Glomerular endothelial cell (primary cell): ENCODE results near the gene RALGPS1. TPM values are rescaled to one million over a fixed set of nuclear protein-coding genes. Genes with fewer than 3 reads are reported as not detected.
A peak's percentile ranks its signal among the peaks of the same experiment; 100 is the strongest.

ENCODE experiments used
- DNase-seq: peaks from one replicate; pipeline ENCODE4 v3.0.0-alpha.2; 2011; ENCODE audit warnings: low read depth, low spot score; ENCODE audit errors: extremely low read depth
- total RNA-seq: library from RNA; depleted of rRNA; stranded (reverse); fragments of >200 nt; gene quantifications from 2 replicates; pipeline ENCODE4 v1.2.3, GENCODE V29; 2015

RALGPS1 gene
- total RNA-seq, 1 donor from 2014 or later, result 7.2 TPM

DNA sequence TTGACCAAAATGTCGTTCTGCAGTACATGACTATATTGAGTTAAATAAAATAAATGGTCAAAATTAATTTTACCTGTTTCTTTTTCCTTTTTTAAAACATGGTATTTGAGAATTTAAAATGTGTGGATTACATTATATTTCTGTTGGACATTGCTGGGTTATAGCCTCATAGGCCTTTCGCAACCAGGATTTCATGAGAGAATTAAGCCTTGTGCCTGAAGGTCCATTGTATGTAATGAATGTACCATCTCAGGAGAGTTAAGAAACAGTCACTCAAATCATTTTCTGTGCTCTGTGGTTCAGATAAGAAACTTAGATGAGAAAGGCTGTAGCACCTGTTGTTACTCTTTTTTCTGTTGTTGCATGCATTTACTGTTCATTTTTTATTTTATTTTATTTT is 104.4 kb downstream of the RALGPS1 start:
- DNase-seq, result no peak

DNA sequence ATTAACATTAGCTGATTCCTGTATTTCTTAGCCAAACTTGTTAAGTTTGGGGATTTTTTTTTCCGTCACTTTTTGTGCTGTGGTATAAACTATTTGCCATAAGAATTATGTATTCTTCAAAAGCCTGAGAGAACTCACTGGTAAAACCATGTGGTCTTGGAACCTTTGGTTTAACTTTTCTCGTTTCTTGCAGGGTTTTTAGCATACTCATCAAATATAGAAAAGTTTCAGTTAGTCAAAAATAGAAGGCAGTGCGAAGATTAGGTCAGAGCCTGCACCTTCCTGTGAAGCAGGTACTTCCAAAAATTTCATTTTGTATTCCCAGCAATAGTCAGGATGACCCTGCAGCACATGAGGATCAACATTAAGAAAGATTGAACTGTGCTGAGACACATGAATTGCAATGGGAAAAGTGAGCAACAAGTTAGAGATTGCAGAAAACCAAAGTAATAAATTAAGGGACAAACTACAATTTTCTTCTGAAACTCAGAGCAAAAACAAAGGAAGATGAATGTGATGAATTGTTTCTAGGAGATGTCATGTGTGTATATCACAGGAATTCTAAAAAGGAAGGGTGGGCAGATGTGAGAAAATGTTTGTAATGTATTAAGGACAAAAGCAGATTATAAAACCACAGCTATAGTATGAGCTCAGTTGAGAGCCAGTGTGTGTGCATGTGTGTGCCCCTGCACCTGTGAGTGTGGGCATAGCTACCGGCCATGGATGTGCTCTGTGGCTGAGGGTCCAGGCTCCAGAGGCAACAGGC is 105.6 kb downstream of the RALGPS1 start:
- no peak for DNase-seq

DNA sequence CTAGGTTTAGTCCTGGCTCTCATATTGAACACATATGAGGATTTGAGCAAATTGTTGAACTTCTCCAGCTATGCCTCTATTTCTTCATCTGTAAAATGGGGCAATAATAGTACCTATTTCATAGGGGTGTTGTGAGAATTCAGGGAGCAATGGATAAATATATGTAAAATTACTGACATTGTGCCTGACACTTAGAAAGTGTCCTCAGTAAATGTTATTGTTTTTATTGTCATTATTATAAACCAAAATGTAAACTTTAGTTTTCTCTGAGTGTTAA is 106.2 kb downstream of the RALGPS1 start:
- DNase-seq, result no peak

DNA sequence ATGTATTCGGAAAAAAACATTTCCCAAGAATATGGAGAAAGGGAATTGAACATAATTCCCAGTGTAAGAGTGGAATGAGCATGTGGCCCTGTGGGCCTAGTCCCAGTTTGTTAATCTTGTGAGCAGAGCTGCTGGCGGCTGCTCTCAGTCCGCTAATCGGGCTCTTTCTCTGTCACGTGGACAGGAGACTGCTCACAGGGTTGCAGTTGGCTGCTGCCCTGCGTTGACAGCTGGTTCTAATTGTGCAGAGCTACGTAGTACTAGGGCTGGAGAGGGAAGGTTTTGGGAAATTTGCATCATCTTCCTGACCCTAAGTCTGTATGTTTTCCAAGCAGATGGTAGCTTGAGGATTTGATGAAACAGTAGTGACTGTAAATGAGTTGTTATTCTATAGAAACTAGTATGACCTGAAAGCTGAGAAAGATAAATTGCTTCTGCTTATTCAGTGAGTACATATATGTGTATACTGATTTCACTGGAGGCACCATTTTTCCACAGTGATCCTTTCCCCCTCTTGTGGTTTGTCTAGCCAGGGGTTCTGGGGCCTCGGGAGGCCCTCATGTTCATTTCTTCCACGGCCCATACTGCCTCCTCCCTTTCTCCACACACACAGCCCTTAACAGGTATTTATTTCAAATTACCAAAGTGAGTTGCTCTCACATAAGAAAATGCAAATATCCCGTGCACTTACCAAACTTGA is 107.2 kb downstream of the RALGPS1 start:
- DNase-seq, result no peak

DNA sequence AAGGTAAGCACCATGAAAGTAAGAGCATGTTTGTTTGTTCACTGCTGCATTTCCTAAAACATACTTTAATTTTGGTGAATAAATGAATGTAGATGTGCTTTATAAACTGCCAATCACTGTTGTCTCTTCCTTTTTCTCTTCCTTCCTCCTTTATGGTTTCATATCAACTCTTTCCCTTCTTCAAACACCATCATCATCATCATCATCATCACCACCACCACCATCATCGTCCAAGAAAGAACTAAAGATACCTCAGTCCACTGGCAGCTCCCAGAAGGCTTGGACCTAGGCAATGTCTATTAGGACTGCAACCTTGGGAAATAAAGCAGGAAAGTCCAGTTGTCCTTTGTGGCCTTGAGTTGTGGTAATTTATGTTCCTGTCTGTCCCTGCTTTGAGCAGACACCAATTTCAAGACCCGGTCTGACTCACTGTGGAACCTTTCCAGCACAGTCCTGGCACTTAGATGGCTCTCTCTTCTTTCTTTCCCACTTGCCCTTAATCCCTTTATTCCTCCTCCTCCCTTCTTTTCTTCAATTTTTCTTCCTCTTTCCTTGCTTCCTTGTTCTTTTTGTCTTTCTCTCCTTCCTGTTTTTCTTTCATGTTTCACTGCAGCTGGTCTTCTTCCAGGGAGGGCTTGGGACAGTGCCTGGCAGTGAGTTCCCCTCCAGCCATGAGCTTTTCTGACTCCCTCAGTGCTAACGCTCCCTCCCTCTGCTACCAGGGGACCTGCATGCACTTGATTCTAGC is 108.5 kb downstream of the RALGPS1 start:
- no peak for DNase-seq

DNA sequence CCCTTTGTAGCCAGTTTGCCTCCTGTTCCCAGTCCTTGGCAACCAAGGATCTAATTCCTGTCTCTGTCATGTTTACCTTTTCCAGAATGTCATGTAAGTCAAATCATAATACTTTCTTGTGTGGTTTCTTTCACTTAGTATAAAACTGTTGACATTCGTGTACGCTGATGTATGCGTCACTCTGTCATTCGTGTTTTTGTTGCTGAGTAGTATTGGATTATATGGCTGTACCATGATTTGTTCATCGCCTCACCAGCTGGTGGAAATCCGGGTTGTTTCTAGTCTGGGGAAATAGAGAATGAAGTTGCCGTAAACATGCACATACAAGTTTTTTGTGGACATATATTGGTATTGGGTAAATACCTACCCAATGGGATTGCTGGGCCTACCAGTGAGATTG is 110.5 kb downstream of the RALGPS1 start:
- DNase-seq, result no peak

DNA sequence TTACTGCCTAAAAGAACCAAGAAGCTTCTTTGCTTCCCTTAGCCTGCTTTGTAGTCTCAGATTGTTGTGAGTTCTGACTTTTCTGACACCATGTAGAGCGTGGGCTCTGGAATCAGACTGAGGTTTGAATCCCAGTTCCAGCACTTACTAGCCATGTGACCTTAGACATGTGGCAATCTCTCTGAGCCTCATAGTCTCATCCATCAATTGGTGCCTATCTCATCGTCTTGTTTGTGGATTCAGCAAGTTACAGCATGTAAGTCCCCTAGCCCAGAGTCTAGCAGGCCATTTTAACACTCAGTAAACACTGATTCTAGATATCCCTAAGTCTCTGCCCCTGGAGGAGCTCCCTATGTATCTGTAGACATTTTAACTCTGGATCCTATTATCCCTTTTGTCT is 113.1 kb downstream of the RALGPS1 start:
- no peak for DNase-seq

DNA sequence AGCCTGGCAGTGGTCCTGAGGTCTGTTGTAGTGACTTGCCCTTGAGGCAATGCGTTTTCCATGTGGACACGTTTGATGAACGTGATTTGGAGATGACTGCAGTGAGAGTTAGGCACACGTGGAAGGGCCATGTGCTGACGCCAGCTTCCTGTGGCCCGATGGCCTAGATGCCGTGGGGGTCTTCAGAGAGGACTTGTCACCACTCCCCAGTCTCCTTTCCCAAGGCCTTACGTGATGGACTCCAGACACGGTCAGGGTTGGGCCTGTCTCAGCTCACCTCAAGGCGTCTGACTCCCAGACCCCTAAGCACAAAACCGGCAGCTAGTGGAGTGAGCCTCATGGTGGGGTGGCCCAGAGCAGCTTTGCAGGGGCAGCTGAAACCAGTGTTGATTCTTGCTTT is 115.0 kb downstream of the RALGPS1 start:
- no peak for DNase-seq

DNA sequence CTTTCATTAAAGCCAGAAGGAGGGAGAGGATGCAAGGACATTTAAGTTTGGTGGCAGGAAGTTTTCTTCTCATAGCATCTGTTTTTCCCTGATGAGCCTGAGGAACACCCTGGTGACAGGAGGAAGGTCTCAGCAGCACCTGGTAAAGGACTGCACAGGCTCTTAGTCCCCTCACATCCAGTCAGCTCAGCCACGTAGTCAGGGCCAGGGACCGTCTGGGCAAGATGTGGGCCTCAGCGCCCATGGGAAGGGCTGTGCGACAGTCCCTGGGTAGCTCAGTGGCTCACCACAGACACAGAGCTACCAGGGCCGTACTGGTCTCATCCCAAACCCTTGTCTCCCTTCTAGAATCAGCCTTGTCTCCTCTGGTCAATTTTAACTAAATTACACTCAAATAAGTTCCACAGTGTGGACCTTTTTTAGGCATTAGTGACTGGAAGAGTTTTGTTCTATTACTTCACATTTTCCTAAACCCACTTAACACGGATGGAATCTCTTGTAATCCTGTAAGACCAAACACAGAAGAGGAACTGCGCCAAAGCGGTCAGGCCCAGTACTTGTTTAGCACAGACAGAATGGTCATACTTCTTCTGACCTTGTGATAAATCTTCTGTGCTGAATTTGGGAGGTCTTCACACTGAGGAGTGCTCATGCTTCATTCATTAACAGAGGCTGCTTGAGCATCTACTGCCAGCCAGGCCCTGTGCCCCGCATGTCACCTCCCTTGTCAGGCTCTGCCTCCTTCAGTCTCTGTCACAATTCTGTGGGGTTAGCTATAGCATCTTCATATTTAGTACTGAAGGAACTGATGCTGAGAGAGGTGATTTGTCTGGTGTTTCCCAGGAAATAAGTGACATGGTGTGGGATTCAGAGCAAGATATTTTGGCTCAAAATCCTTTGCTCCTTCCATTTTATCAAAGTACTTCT is 116.5 kb downstream of the RALGPS1 start:
- no peak for DNase-seq

DNA sequence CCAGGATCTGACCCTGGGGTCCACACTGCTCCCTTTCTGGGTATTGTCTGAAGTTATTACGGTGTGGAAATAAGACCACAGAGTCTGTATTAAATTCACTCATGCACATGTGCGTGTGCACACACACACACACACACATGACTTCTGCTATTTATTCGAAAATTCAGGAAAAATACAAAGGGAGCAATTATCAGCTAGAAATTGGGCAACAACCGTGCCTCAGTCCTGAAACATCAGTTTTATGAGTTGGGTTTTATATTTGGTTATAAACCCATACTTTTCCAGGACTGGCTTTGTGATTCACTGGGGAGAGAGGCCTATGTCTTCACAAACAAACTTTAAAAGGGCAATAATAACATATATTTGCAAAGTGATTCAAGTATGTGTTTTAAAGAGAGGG is 117.7 kb downstream of the RALGPS1 start:
- no peak for DNase-seq

DNA sequence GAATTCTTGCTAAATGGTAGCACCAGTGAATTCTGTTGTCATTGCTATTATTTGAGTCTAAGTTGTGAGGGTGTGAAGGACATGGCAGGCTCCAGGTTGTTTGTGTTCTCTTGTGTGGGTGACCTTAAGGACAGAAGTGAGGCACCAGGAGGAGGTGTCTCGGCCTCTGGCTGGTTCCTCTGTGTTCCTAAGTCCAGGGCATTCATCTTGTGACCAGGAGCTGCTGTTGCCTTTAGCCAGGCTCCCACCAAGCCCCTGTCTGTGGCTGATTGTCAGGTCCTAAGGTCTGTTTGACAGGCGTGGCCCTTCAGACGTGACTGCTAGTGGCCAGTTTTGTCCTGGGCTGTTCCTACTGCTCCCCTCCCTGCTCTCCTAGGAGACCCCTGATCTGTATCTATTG is 118.5 kb downstream of the RALGPS1 start:
- DNase-seq, result no peak

DNA sequence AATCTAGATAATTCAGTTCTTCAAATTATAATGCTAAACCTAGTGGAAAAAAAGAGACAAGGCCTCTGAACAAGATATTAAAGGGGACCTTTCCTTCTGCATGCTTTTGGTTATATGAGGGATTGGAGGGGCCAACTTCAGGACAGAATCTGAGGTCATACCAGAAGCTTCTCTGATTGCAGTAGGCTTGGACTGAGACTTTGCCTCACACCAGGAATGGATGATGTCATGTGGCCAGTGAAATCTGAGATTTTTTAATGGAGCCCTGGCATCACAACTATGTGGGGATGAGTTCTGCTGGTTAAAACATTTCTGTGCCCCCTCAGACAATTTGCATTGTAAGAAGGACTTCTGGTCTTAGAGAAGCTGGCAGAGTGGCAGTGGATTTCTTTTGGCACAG is 119.2 kb downstream of the RALGPS1 start:
- DNase-seq, result no peak

DNA sequence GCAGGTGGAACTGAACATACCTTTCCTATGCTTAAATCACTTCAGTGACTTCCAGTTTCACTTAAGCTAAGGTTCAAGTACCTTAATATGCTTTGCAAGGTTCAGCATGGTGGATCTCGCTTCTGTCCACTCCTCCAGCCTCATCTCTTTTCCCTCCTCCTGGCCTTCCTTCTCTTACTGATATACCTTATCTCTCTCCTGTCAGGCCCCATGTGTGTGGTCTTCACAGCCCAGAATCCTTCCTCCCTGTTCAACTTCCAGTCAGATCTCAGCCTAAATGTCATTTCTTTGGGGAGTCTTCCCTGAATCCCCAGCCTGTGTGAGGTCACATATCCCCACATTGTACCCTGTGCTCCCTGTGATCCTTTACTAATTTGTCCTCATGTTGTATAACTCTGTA is 120.1 kb downstream of the RALGPS1 start:
- no peak for DNase-seq

DNA sequence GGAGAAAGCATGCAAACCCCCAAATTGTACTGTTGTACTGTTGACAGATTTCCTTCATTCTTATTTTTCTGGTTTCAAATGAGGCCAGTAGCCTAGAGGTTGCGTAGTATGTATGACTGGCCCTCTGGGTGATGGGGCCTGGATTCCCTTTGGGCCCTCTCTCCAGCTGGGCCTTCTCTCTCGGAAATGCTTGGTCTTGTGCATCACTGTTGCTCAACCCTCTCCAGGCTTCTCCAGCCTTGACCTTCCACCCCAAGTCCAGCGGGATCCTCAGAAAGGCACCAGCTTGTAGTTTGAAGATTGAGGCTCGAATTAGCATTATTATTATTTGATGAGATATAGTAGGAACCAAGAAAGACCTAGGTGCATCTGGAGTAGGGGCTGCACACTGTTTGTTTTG is 120.8 kb downstream of the RALGPS1 start:
- no peak for DNase-seq

DNA sequence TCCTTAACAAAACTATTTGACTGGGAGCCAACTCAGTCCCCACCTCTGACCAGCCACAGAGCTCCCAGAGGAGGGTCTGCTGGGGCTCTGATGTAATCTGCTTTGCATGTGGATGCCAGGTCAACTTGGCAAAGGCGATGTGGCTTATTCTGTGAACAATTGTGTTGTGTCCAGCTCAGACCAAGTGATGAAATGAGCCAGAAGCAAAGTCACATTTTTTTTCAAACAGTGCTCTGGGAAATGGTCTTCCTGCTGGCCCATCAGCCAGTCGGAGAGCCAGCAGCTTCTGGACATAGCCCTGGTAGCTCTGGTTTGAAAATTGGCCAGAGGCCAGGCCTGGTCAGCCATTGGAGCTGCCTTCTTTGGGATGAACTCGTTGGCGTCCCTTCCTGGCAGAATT is 121.4 kb downstream of the RALGPS1 start:
- DNase-seq, result no peak

DNA sequence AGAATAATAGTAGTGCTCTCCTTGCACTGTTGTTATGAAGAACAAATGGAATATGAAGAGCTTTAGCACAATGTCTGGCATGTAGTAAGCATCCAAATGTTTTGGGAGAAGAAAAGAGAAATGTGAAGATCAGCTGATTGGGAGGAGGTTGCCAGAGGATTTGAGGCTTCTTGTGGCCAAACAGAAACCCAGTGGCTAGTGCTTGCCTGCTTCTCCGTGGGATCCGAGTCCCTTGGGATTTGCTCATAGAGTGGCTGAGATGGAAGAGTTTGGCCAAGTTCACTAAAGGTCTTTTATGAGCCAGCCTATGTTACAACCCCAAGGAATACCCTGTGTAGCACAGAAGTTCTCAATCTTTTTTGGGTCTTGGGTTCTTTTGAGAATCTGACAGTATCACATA is 121.9 kb downstream of the RALGPS1 start:
- no peak for DNase-seq

DNA sequence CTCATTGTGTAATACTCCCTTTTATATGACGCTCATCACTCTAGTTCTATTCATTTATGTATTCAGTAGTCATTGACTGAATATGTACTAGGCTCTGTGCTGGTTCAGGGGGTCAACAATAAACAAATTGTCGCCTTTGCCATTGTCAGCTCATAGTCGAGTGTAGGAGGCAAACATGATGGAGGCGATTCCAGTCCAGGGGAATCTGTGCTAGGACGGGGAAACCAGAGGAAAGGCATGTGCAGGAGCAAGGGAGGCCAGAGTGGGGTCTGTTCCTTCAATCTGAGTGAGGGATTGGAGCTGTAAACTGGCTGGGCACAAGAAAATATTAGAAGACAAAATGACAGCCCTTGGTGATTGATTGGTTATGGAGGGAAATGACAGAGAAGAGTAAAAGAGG is 123.9 kb downstream of the RALGPS1 start:
- DNase-seq, result no peak

DNA sequence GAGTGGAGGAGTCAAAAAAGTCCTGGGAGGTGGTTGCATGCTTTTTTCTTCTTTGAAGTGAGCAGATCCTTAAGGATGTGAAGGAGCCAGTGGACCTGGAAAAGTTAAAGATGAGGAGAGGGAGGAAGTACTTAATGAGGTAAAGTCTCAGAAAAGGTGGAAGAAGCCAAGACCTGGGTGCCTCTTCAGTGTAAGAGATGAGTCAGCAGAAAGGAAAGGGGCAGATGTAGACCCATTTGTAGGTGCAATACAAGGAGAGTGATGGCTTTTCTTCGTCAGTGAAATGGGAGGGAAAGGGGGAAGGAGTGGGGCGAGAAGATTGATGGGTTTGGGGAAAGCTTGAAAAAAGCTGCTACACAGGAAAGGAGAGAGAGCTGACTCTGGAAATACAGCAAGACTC is 124.9 kb downstream of the RALGPS1 start:
- no peak for DNase-seq

DNA sequence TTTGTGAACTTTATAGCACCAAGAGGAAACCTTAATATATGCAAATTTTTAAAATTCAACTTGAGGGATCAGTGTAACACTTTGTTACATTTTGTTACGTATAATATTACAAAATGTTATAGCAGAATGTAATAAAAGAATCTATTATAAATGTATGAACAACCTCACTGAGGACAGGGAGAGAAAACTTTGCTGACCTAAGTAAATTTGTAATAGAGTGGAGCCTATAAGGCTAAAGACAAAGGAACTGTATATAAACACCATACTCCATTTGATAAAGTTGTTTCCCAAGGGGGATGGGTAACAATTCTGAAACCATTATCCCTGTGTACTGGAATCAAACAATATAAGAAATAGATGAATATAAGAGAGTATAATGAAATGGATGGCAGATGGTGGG is 130.6 kb downstream of the RALGPS1 start:
- no peak for DNase-seq

DNA sequence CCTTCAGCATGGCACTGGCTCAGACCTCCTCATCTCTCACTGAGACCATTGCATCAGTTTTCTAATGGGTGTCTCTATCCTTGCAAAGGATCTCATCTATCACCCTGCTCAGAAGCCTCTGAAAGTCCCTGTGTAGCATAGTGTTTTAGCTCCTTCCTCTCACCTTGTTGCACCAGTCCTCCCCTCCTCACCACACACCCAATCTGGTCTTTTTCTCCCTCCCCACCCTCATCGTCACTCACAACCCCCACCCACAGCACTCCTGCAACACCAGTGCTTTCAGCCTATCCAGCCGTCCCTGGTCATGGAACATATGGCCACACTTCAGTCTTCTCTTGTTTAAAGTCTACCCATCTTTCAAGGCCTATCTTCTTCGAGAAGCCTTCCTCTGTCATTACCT is 133.4 kb downstream of the RALGPS1 start:
- DNase-seq, result no peak

DNA sequence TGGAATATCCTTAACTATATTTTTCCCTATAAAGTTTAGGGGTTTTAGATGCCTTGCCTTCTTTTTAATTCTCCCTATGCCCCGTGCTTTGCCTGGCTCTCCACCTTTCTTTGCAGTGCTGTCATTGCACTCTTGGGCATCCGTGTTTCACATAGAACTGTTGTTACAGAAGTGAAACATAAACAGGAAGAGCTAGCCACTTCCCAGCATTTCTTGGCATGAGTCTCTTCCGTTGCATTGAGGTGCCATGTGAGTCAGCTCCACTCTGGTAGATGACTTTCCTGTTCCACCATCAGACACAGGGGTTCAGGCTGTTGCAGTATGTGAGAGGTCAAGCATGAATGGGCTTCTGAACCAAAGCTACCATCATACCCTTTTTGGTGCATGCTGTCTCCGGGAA is 134.5 kb downstream of the RALGPS1 start:
- peak; percentile 95 for DNase-seq
